MCF 10A (cell line): ENCODE results near the gene CDK17. TPM values are rescaled to one million over a fixed set of nuclear protein-coding genes. Genes with fewer than 3 reads are reported as not detected.

Experiments used
- BruUV-seq: library from RNA; stranded (reverse); fragments of 400-500 nt; replicated peaks from 2 replicates; lab custom pipeline; 2021; lab: Mats Ljungman, UMichigan
- CTCF ChIA-PET: fragments of 300-600 bp; sonication (Branson Sonifier 250); formaldehyde crosslinking; extraction: SDS; loops from one replicate; lab custom pipeline; 2021; ENCODE audit warnings: antibody characterized with exemption, inconsistent platforms; lab: Yijun Ruan, JAX
- POLR2A ChIA-PET: fragments of 300-600, 350-650 bp; sonication (Branson Sonifier 250); formaldehyde crosslinking; extraction: SDS; loops from one replicate; lab custom pipeline; 2020; ENCODE audit warnings: antibody characterized with exemption, inconsistent platforms; lab: Yijun Ruan, JAX
- DNase-seq: peaks from one replicate; pipeline ENCODE4 v3.0.0-alpha.2; 2018; ENCODE audit not compliant: unreplicated experiment
- H3K27ac Mint-ChIP-seq: one replicate; pipeline ENCODE4 v1.8.0; 2022; ENCODE audit warnings: mild to moderate bottlenecking, low read depth, mixed read lengths; ENCODE audit not compliant: unreplicated experiment
- H3K27me3 Mint-ChIP-seq: one replicate; pipeline ENCODE4 v1.8.0; 2022; ENCODE audit warnings: mixed read lengths; ENCODE audit not compliant: insufficient read depth, unreplicated experiment
- H3K36me3 Mint-ChIP-seq: one replicate; pipeline ENCODE4 v1.8.0; 2022; ENCODE audit warnings: mild to moderate bottlenecking, moderate library complexity, mixed read lengths; ENCODE audit not compliant: insufficient read depth, unreplicated experiment
- H3K4me1 Mint-ChIP-seq: one replicate; pipeline ENCODE4 v1.8.0; 2022; ENCODE audit warnings: mixed read lengths; ENCODE audit not compliant: insufficient read depth, unreplicated experiment
- H3K4me3 Mint-ChIP-seq: one replicate; pipeline ENCODE4 v1.8.0; 2022; ENCODE audit warnings: mild to moderate bottlenecking, moderate library complexity, mixed read lengths; ENCODE audit not compliant: unreplicated experiment
- H3K9me3 Mint-ChIP-seq: one replicate; pipeline ENCODE4 v1.8.0; 2022; ENCODE audit warnings: mixed read lengths; ENCODE audit not compliant: unreplicated experiment
- CTCF ChIP-seq: fragments of 200-600 bp; IDR thresholded peaks from one replicate; pipeline ENCODE4 v1.8.0; 2022; ENCODE audit warnings: antibody characterized with exemption, mild to moderate bottlenecking; ENCODE audit not compliant: unreplicated experiment
- intact Hi-C: fragments of 100-400 bp; cut with micrococcal nuclease; formaldehyde crosslinking; loops from 2 replicates; pipeline ENCODE4 v1.14.1; 2022
- total RNA-seq: library from RNA; stranded (reverse); gene quantifications from 2 replicates; pipeline ENCODE4 v1.2.3, GENCODE V29; 2022

Gene CDK17
- total RNA-seq, 1 experiment from 2014 or later = 49.8 TPM

DNA sequence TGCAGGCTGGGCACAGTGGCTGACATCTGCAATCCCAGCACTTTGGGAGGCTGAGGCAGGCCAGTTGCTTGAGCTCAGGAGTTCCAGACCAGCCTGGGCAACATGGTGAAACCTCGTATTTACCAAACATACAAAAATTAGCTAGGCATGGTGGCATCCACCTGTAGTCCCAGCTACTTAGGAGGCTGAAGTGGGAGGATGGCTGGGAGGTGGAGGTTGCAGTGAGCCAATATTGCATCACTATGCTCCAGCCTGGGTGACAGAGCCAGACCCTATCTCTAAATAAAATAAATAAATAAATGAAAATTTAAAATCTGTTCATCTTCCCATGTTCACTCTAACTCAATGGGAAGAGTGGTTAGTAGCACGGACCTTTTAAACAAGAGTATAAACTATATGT is 134.8 kb downstream of the CDK17 start:
- no peak overlapping the region for H3K4me3 Mint-ChIP-seq
- ChIA-PET POLR2A (no interaction called here), CTCF (interaction anchor here (0.6 to 1.1 kb wide), 3 partner anchors 31 to 551 kb away, joined by 3 read pairs; no protein-coding TSS in a partner anchor)
- H3K9me3 Mint-ChIP-seq = no peaks in the 10 kb centered on the region
- no peak overlapping the region for H3K27ac Mint-ChIP-seq
- no peaks in the 10 kb centered on the region for H3K27me3 Mint-ChIP-seq
- no peak for DNase-seq
- TF ChIP-seq CTCF = no peak
- BruUV-seq = no TSS peak
- peaks cover 18% of the 10 kb centered on the region for H3K4me1 Mint-ChIP-seq
- peaks cover 91% of the 10 kb centered on the region for H3K36me3 Mint-ChIP-seq
- intact Hi-C loops = no loop called here

DNA sequence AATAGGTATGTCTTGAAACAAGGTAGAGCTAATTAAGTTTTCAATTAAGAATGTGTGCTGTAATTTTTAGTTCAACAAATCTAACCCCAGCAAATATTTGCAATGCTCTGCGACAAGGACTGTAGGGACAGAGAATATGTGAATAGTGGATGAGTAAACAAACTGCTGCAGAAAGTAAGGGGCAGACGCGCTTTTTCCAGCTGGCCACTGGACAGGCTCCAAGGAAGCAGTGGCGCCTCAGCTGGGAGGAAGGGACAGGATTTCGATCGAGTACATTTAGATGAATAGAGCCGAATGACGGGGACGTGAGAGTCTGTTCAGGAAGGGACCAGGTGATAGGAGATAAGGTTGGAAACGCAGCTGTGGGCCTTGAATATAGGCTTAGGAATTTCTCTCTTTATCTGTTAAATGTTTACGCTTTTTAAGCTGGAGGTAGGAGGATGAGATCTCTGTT is 136.8 kb downstream of the CDK17 start:
- BruUV-seq = no TSS peak
- Mint-ChIP-seq H3K4me3 (no peak overlapping the region), H3K27me3 (no peaks in the 10 kb centered on the region), H3K4me1 (peaks cover 19% of the 10 kb centered on the region), H3K9me3 (no peaks in the 10 kb centered on the region), H3K36me3 (peaks cover 90% of the 10 kb centered on the region), H3K27ac (peak overlapping the region; percentile 47)
- no peak for TF ChIP-seq CTCF
- no peak for DNase-seq
- ChIA-PET CTCF (interaction anchor here (0.6 to 1.1 kb wide), 4 partner anchors 9 to 1333 kb away, joined by 3 to 5 read pairs (median 4); no protein-coding TSS in a partner anchor), POLR2A (interaction anchor here (1.0 to 1.2 kb wide), 2 partner anchors 19 to 138 kb away, joined by 3 to 4 read pairs; no protein-coding TSS in a partner anchor)
- intact Hi-C loops = no loop called here

DNA sequence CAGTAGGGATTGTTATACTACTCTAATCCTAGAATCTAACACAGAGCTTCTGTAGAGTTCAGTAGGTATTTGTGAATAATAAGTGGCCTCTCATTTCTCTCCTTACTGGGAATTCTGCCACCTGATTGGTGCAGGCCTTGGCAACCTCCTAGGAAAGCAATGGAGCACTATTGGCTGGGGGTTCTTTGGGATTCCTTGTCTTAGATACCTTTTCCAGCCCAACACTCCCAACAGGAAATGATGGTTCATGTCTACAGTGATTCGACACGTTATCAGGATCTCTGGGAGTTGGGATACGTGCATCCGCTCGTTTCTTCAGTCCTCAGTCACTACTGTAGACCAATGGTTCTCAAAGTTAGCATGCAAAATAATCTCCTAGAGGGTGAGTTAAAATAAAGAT is 138.7 kb downstream of the CDK17 start:
- ChIA-PET POLR2A (interaction anchor here (0.7 to 1.5 kb wide), 4 partner anchors 9 to 42 kb away, joined by 3 to 5 read pairs (median 4); no protein-coding TSS in a partner anchor), CTCF (interaction anchor here (1.3 kb wide), 1 partner anchor 11 kb away, joined by 5 read pairs; no protein-coding TSS in a partner anchor)
- no TSS peak for BruUV-seq
- no peak for TF ChIP-seq CTCF
- Mint-ChIP-seq H3K27me3 (no peaks in the 10 kb centered on the region), H3K36me3 (peaks cover 83% of the 10 kb centered on the region), H3K4me1 (peaks cover 14% of the 10 kb centered on the region), H3K27ac (no peak overlapping the region), H3K9me3 (no peaks in the 10 kb centered on the region), H3K4me3 (no peak overlapping the region)
- DNase-seq = no peak
- intact Hi-C loops = no loop called here

DNA sequence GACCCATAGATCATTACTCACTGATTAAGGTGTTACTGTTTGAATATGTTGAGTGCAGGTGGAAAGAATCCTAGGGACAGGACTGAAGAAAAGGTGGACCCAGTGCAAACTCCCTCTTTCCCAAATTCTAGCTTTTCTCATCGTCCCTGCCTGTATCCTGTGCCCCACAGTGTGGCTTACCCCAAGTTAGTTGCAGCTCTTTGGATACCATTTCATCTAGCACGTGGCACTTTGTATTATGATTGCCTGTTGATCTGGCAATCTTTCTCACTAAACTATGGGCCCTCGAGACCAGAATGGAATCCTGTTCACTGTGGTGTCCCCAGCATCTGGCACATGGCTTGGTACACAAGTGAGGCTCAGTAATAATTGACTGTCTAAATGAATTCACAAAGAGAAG is 139.6 kb downstream of the CDK17 start:
- peak overlapping the region; percentile 81 for H3K27ac Mint-ChIP-seq
- intact Hi-C loops = no loop called here
- H3K4me3 Mint-ChIP-seq = no peak overlapping the region
- no peaks in the 10 kb centered on the region for H3K9me3 Mint-ChIP-seq
- DNase-seq = no peak
- H3K36me3 Mint-ChIP-seq = peaks cover 76% of the 10 kb centered on the region
- POLR2A ChIA-PET = interaction anchor here (0.5 to 0.8 kb wide), 3 partner anchors 23 to 214 kb away, joined by 3 to 4 read pairs (median 3); no protein-coding TSS in a partner anchor
- CTCF ChIA-PET = interaction anchor here (1.0 to 1.3 kb wide), 2 partner anchors 10 to 26 kb away, joined by 4 to 5 read pairs; no protein-coding TSS in a partner anchor
- no peaks in the 10 kb centered on the region for H3K27me3 Mint-ChIP-seq
- H3K4me1 Mint-ChIP-seq = peaks cover 14% of the 10 kb centered on the region
- no peak for TF ChIP-seq CTCF
- no TSS peak for BruUV-seq
